NCI-H2081 treated with DMSO at 0.1 percent for 48 hours (cell line): ENCODE measurements around the gene PCID2.

Experiments used
- DNase-seq: peaks from one replicate; lab custom pipeline; 2025; lab: John Stamatoyannopoulos, UW

The PCID2 gene

GRCh38 chr13:113148940-113149503 lies 59.4 kb downstream of the PCID2 start:
- no peak for DNase-seq

- DNase-seq = no peak
Observed at GRCh38 chr13:113148407-113148806, 60.1 kb downstream of the PCID2 start.

GRCh38 chr13:113147206-113147605 lies 61.3 kb downstream of the PCID2 start:
- no peak for DNase-seq

GRCh38 chr13:113146750-113147149 lies 61.7 kb downstream of the PCID2 start:
- DNase-seq = no peak

- no peak for DNase-seq
Observed at GRCh38 chr13:113145911-113146598, 62.4 kb downstream of the PCID2 start.

GRCh38 chr13:113145496-113145895 lies 63.0 kb downstream of the PCID2 start:
- no peak for DNase-seq

- no peak for DNase-seq
Observed at GRCh38 chr13:113144255-113144629, 64.2 kb downstream of the PCID2 start.

- DNase-seq = no peak
Observed at GRCh38 chr13:113143466-113144254, 64.8 kb downstream of the PCID2 start.

GRCh38 chr13:113142876-113143275 lies 65.6 kb downstream of the PCID2 start:
- DNase-seq = no peak

- DNase-seq = no peak
Observed at GRCh38 chr13:113141601-113141970, 66.9 kb downstream of the PCID2 start.

- DNase-seq = no peak
Observed at GRCh38 chr13:113140677-113141600, 67.5 kb downstream of the PCID2 start.

GRCh38 chr13:113139577-113139976 lies 68.9 kb downstream of the PCID2 start:
- no peak for DNase-seq

GRCh38 chr13:113138792-113139551 lies 69.5 kb downstream of the PCID2 start:
- DNase-seq = no peak

- DNase-seq = no peak
Observed at GRCh38 chr13:113137691-113138298, 70.7 kb downstream of the PCID2 start.

GRCh38 chr13:113135281-113135760 lies 73.1 kb downstream of the PCID2 start:
- no peak for DNase-seq

- no peak for DNase-seq
Observed at GRCh38 chr13:113129921-113130750, 78.3 kb downstream of the PCID2 start.

- DNase-seq = no peak
Observed at GRCh38 chr13:113129480-113129879, 79.0 kb downstream of the PCID2 start.
